ENCODE data around the gene PIM1. TPM values are rescaled to one million over a fixed set of nuclear protein-coding genes. Genes with fewer than 3 reads are reported as not detected.

PIM1 gene
- polyA plus RNA-seq, 1 donor from 2014 or later, result 4.1 TPM

DNA sequence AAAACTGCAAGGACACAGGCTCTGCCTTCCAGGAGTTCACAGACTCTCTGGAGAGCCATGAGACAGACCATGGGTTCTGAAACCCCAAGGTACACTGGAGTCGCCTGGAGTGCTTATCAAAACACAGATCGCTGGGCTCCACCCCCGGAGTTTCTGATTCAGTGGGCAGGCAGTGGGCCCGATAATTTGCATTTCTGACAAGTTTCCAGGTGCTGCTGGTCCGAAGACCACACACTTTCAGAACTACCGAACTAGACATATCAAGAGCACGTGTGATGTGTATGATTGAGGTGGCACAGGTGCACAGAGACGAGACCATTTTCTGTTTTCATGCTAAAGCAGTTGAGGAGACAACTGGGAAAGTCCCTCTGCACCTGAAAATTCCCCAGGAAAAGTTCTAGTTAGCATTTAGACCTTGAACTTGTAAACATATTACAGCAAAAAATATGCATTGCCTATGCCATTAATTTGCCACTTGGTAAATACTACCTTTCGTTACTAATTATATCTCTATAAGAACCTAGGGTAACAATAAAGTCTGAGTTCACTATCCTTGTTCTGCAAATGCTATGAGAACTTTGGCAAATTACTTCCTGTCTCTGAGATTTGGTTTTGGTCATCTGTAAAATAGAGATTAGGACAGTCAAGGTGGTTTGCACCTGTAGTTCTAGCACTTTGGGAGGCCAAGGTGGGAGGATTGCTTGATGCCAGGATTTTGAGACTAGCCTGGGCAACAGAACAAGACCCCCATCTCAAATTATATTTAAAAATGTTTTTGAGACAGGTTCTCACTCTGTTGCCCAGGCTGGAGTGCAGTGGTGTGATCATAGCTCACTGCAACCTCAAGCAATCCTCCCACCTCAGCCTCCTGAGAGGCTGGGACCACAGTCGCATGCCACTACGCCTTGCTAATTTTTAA lies 14.3 kb upstream of the PIM1 start:
- H3K36me3 ChIP-seq (ENCODE audit: insufficient read depth, low read length), result no peaks in the 10 kb centered on the region
- H3K9ac ChIP-seq (ENCODE audit: low read length), result no peak overlapping the region
- H4K20me1 ChIP-seq (ENCODE audit: insufficient read depth), result no peaks in the 10 kb centered on the region
- H3F3A ChIP-seq (ENCODE audit: insufficient read depth, low read length, poor library complexity, severe bottlenecking), result no peaks in the 10 kb centered on the region
- H3K9me2 ChIP-seq (ENCODE audit: insufficient read depth, low read length), result no peaks in the 10 kb centered on the region
- no peak overlapping the region for H3K4me2 ChIP-seq (ENCODE audit: low read length)
- no peaks in the 10 kb centered on the region for H3K9me3 ChIP-seq (ENCODE audit: low read length)
- H2AFZ ChIP-seq (ENCODE audit: low read depth, low read length), result no peak overlapping the region
- TF ChIP-seq MXI1 (conservative IDR thresholded peaks at IDR 0.05; ENCODE audit: poor library complexity, severe bottlenecking), result no peak
- TF ChIP-seq SMC3 (conservative IDR thresholded peaks at IDR 0.05; ENCODE audit: poor library complexity), result no peak
- no peak for TF ChIP-seq EP300 (conservative IDR thresholded peaks at IDR 0.05; ENCODE audit: poor library complexity, severe bottlenecking)
- H3K27me3 ChIP-seq (ENCODE audit: insufficient read depth, low read depth, low read length), result no peaks in the 10 kb centered on the region
- H3K4me3 ChIP-seq (ENCODE audit: low read length), result no peak overlapping the region
- H3K27ac ChIP-seq (ENCODE audit: low read length), result no peak overlapping the region
- H3K79me2 ChIP-seq (replicated peaks; ENCODE audit: insufficient read depth, low read length), result no peaks in the 10 kb centered on the region

- Histone ChIP-seq H3K27ac (ENCODE audit: low read length) (no peak overlapping the region), H3K9ac (ENCODE audit: low read length) (no peak overlapping the region), H3K9me2 (ENCODE audit: insufficient read depth, low read length) (no peaks in the 10 kb centered on the region), H3K4me3 (ENCODE audit: low read length) (no peak overlapping the region), H3K36me3 (ENCODE audit: insufficient read depth, low read length) (no peaks in the 10 kb centered on the region), H3F3A (ENCODE audit: insufficient read depth, low read length, poor library complexity, severe bottlenecking) (no peaks in the 10 kb centered on the region), H3K27me3 (ENCODE audit: insufficient read depth, low read depth, low read length) (no peaks in the 10 kb centered on the region), H3K4me2 (ENCODE audit: low read length) (no peak overlapping the region), H4K20me1 (ENCODE audit: insufficient read depth) (no peaks in the 10 kb centered on the region), H2AFZ (ENCODE audit: low read depth, low read length) (no peak overlapping the region), H3K9me3 (ENCODE audit: low read length) (no peaks in the 10 kb centered on the region), H3K79me2 (replicated peaks; ENCODE audit: insufficient read depth, low read length) (no peaks in the 10 kb centered on the region)
- TF ChIP-seq SMC3 (conservative IDR thresholded peaks at IDR 0.05; ENCODE audit: poor library complexity) (no peak), TAF1 (IDR thresholded peaks at IDR 0.05; ENCODE audit: low read depth) (no peak), CTCF (IDR thresholded peaks at IDR 0.05; ENCODE audit: poor library complexity, severe bottlenecking) (no peak), EZH2 (IDR thresholded peaks at IDR 0.05; ENCODE audit: borderline replicate concordance, insufficient read depth, low read length, poor library complexity, severe bottlenecking) (no peak), RAD21 (conservative IDR thresholded peaks at IDR 0.05) (no peak), POLR2AphosphoS5 (IDR thresholded peaks at IDR 0.05) (no peak), EP300 (conservative IDR thresholded peaks at IDR 0.05; ENCODE audit: poor library complexity, severe bottlenecking) (no peak)
- TF ChIP-seq, protein P1, sequence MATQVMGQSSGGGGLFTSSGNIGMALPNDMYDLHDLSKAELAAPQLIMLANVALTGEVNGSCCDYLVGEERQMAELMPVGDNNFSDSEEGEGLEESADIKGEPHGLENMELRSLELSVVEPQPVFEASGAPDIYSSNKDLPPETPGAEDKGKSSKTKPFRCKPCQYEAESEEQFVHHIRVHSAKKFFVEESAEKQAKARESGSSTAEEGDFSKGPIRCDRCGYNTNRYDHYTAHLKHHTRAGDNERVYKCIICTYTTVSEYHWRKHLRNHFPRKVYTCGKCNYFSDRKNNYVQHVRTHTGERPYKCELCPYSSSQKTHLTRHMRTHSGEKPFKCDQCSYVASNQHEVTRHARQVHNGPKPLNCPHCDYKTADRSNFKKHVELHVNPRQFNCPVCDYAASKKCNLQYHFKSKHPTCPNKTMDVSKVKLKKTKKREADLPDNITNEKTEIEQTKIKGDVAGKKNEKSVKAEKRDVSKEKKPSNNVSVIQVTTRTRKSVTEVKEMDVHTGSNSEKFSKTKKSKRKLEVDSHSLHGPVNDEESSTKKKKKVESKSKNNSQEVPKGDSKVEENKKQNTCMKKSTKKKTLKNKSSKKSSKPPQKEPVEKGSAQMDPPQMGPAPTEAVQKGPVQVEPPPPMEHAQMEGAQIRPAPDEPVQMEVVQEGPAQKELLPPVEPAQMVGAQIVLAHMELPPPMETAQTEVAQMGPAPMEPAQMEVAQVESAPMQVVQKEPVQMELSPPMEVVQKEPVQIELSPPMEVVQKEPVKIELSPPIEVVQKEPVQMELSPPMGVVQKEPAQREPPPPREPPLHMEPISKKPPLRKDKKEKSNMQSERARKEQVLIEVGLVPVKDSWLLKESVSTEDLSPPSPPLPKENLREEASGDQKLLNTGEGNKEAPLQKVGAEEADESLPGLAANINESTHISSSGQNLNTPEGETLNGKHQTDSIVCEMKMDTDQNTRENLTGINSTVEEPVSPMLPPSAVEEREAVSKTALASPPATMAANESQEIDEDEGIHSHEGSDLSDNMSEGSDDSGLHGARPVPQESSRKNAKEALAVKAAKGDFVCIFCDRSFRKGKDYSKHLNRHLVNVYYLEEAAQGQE (IDR thresholded peaks at IDR 0.05; ENCODE audit: borderline replicate concordance), result no peak
Observed at GRCh38 chr6:37158508-37158907, 11.4 kb upstream of the PIM1 start.
